DND-41 (cell line): Measurements from ENCODE around the gene SELENOS.

Experiments used
- ATAC-seq: fragments of 200-7000 bp; cut with Tn5 transposase; 3 replicates; pipeline ENCODE4 v1.9.1; 2021; ENCODE audit warnings: low read depth; ENCODE audit not compliant: insufficient read depth
- DNase-seq: peaks from one replicate; pipeline ENCODE4 v3.0.0-alpha.2; 2020
- H2AFZ ChIP-seq: 2 replicates; pipeline ENCODE4 v1.6.0; 2012; ENCODE audit warnings: low read depth, low read length
- H3K27ac ChIP-seq: 2 replicates; pipeline ENCODE4 v1.5.1; 2012; ENCODE audit warnings: low read length, inconsistent platforms
- H3K27me3 ChIP-seq: fragments of 200-600 bp; sonication (generic); 2 replicates; pipeline ENCODE4 v1.6.0; 2012; ENCODE audit warnings: low read length, mild to moderate bottlenecking, inconsistent platforms; ENCODE audit not compliant: insufficient read depth, poor library complexity
- H3K36me3 ChIP-seq: 2 replicates; pipeline ENCODE4 v1.5.1; 2012; ENCODE audit warnings: low read length, inconsistent platforms; ENCODE audit not compliant: insufficient read depth
- H3K4me1 ChIP-seq: 2 replicates; pipeline ENCODE4 v1.5.1; 2012; ENCODE audit warnings: mild to moderate bottlenecking, low read length; ENCODE audit not compliant: insufficient read depth
- H3K4me2 ChIP-seq: 2 replicates; pipeline ENCODE4 v1.6.0; 2012; ENCODE audit warnings: mild to moderate bottlenecking, moderate library complexity, low read length, inconsistent platforms; ENCODE audit not compliant: insufficient read depth
- H3K4me3 ChIP-seq, 2 experiments: fragments of 200-600 bp in 1 of 2; shearing (Covaris generic) in 1 of 2; 2 replicates each; pipeline ENCODE4 v1.5.1; 2012 to 2016; ENCODE audit warnings: inconsistent platforms in 2 of 2, low read length in 2 of 2, mild to moderate bottlenecking in 2 of 2, low read depth in 1 of 2, moderate library complexity in 1 of 2
- H3K79me2 ChIP-seq: 2 replicates; pipeline ENCODE4 v1.6.0; 2012; ENCODE audit warnings: low read length, inconsistent platforms; ENCODE audit not compliant: insufficient read depth
- H3K9ac ChIP-seq: 2 replicates; pipeline ENCODE4 v1.6.0; 2012; ENCODE audit warnings: low read depth, mild to moderate bottlenecking, inconsistent platforms, low read length, moderate library complexity
- H3K9me3 ChIP-seq: 2 replicates; pipeline ENCODE4 v1.5.1; 2012; ENCODE audit warnings: low read length, moderate library complexity, mild to moderate bottlenecking, inconsistent platforms; ENCODE audit not compliant: insufficient read depth, severe bottlenecking
- H4K20me1 ChIP-seq: 2 replicates; pipeline ENCODE4 v1.6.0; 2012; ENCODE audit warnings: low read length; ENCODE audit not compliant: insufficient read depth
- EZH2 ChIP-seq: IDR thresholded peaks from 3 replicates; pipeline ENCODE4 v1.6.1; 2012; ENCODE audit warnings: borderline replicate concordance, low read depth, mild to moderate bottlenecking, moderate library complexity, low read length, inconsistent platforms; ENCODE audit not compliant: severe bottlenecking
- TF ChIP-seq, protein P1 (sequence below): IDR thresholded peaks from 2 replicates; pipeline ENCODE4 v1.5.1; 2012; ENCODE audit warnings: borderline replicate concordance, low read length, moderate library complexity, mild to moderate bottlenecking; ENCODE audit not compliant: poor library complexity, severe bottlenecking; ENCODE audit errors: extremely low read depth

The SELENOS gene

GRCh38 chr15:101296418-101297405 is 19.4 kb upstream of the SELENOS start:
- no peaks in the 10 kb centered on the region for H3K27me3 ChIP-seq
- peak overlapping the region; percentile 81 for H3K9ac ChIP-seq
- H3K79me2 ChIP-seq, result peaks cover 50% of the 10 kb centered on the region
- peaks cover 19% of the 10 kb centered on the region for H3K36me3 ChIP-seq
- H3K4me3 ChIP-seq, result peak overlapping the region; percentile 98 to 99; a peak in 3 of 4 replicates
- DNase-seq (no peak), ATAC-seq (no peak)
- H3K4me2 ChIP-seq, result peak overlapping the region; percentile 92
- H4K20me1 ChIP-seq, result peaks cover 30% of the 10 kb centered on the region
- H3K4me1 ChIP-seq, result peaks cover 51% of the 10 kb centered on the region
- no peaks in the 10 kb centered on the region for H3K9me3 ChIP-seq
- peak overlapping the region; percentile 95 for H2AFZ ChIP-seq
- no peak for TF ChIP-seq EZH2
- TF ChIP-seq, protein P1, sequence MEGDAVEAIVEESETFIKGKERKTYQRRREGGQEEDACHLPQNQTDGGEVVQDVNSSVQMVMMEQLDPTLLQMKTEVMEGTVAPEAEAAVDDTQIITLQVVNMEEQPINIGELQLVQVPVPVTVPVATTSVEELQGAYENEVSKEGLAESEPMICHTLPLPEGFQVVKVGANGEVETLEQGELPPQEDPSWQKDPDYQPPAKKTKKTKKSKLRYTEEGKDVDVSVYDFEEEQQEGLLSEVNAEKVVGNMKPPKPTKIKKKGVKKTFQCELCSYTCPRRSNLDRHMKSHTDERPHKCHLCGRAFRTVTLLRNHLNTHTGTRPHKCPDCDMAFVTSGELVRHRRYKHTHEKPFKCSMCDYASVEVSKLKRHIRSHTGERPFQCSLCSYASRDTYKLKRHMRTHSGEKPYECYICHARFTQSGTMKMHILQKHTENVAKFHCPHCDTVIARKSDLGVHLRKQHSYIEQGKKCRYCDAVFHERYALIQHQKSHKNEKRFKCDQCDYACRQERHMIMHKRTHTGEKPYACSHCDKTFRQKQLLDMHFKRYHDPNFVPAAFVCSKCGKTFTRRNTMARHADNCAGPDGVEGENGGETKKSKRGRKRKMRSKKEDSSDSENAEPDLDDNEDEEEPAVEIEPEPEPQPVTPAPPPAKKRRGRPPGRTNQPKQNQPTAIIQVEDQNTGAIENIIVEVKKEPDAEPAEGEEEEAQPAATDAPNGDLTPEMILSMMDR, result no peak
- H3K27ac ChIP-seq, result peak overlapping the region; percentile 90

- Histone ChIP-seq H3K27ac (peak overlapping the region; percentile 90), H4K20me1 (peaks cover 36% of the 10 kb centered on the region), H3K4me3 (peak overlapping the region; percentile 98 to 99; a peak in 3 of 4 replicates), H3K9me3 (no peaks in the 10 kb centered on the region), H3K36me3 (peaks cover 27% of the 10 kb centered on the region), H3K27me3 (no peaks in the 10 kb centered on the region), H3K9ac (peak overlapping the region; percentile 81), H3K79me2 (peaks cover 60% of the 10 kb centered on the region), H3K4me2 (peak overlapping the region; percentile 92), H3K4me1 (peaks cover 50% of the 10 kb centered on the region), H2AFZ (peak overlapping the region; percentile 95)
- DNase-seq (no peak), ATAC-seq (no peak; the same call in 2 of the 3 replicates)
- TF ChIP-seq, protein P1, result no peak
- no peak for TF ChIP-seq EZH2
Measured at GRCh38 chr15:101295607-101296161, 18.4 kb upstream of the SELENOS start.

DNA sequence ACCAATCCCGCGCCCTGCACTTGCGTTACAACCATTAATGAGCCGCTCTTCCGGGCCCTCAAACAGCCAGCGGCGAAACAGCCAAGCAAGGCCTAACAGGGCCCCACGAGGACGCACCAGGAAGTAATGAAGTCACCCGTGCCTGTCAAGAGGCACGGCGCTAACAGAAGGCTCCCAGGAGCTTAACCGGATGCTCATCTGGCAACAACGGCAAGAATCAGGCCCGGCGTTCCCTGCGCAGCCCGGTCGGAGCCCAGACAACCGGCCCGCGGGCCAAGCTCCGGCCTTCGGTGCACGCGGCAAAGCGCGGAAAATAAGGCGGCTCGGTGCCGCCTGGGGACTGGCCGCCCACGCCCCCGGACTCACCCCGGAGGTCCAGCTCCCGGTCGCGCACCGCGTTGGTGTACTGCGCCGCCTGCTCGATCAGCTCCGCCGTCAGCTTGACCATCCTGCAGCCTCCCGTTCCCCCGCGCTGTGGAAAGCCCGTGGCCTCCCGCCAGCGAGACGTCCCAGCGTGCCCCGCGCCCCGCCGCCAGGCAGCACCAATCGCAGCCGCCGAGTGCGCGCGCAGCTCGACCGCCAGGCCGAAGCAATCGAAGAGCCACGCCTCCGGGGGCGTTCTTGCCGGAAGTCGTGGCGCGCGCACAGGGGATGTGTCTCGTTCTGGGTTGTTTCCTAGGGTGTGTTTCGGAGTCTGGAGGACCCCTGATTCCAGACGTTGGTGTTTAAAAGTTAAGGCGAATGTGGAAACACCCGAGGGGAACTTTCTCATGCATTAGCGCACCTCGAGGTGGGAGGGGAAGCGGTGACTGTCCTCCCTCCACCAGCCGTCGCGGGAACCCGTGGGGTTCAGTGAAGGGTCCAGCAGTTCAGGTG is 17.7 kb upstream of the SELENOS start, which contains the start of gene SNRPA1:
TSS of gene SNRPA1 (minus strand) at position 518 of the 876 bp plus-strand sequence. CDS start at position 448, 70 bp downstream.
- Histone ChIP-seq H3K4me2 (peak within 1 kb of the TSS; percentile 92), H2AFZ (peak within 1 kb of the TSS; percentile 95), H3K4me3 (peak within 1 kb of the TSS; percentile 98 to 99), H3K36me3 (peaks cover 33% of the 10 kb centered on the region), H3K27me3 (no peaks in the 10 kb centered on the region), H3K9me3 (no peaks in the 10 kb centered on the region), H3K4me1 (peaks cover 47% of the 10 kb centered on the region), H3K9ac (peak within 1 kb of the TSS; percentile 81), H4K20me1 (peaks cover 43% of the 10 kb centered on the region), H3K27ac (peak within 1 kb of the TSS; percentile 90), H3K79me2 (peaks cover 67% of the 10 kb centered on the region)
- TF ChIP-seq EZH2, result no peak
- TF ChIP-seq, protein P1, result no peak
- DNase-seq (peak; percentile 95), ATAC-seq (peak; percentile 82)
